Testis (tissue), 3 donors: ENCODE measurements around the gene RETREG3. TPM values are rescaled to one million over a fixed set of nuclear protein-coding genes. Genes with fewer than 3 reads are reported as not detected.

Experiments
- DNase-seq: peaks from one replicate; pipeline ENCODE4 v3.0.0-alpha.2; 2019
- H3K27ac ChIP-seq, 2 donors: fragments of 200-600 bp; sonication (generic); one replicate each; pipeline ENCODE4 v1.5.1; 2019
- H3K27me3 ChIP-seq: fragments of 200-600 bp; sonication (generic); one replicate; pipeline ENCODE4 v1.5.1; 2019
- H3K36me3 ChIP-seq: fragments of 200-600 bp; sonication (generic); one replicate; pipeline ENCODE4 v1.5.1; 2017; ENCODE audit warnings: low read depth; ENCODE audit errors: missing control alignments
- H3K4me1 ChIP-seq: fragments of 200-600 bp; sonication (generic); one replicate; pipeline ENCODE4 v1.5.1; 2019
- H3K4me3 ChIP-seq, 2 donors: fragments of 200-600 bp; sonication (generic); one replicate each; pipeline ENCODE4 v1.5.1; 2017 to 2019
- H3K9me3 ChIP-seq: fragments of 200-600 bp; sonication (generic); one replicate; pipeline ENCODE4 v1.5.1; 2017
- POLR2A ChIP-seq: fragments of 450-650 bp; IDR thresholded peaks from one replicate; pipeline ENCODE4 v1.6.1; 2017; ENCODE audit warnings: antibody characterized with exemption, mild to moderate bottlenecking, moderate library complexity
- WGBS, 2 donors: methylation state at CpG; one replicate each; pipeline ENCODE4 v1.1.5; 2018; 5-methylcytosine and 5-hydroxymethylcytosine counted together
- intact Hi-C: fragments of 100-400 bp; cut with DNase I; formaldehyde crosslinking; loops from one replicate; pipeline ENCODE4 v1.15.1; 2023; ENCODE audit warnings: low total_unique reads
- polyA plus RNA-seq: library from polyadenylated mRNA; stranded (reverse); fragments of 350-450 nt; fragmentation: Illumina TruSeq; extraction: RNeasy Lipid Tissue Mini Kit (QIAGEN cat#74804); gene quantifications from one replicate; pipeline ENCODE4 v1.2.3, GENCODE V29; 2014; ENCODE audit warnings: low read depth, low replicate concordance; ENCODE audit not compliant: insufficient read depth
- total RNA-seq, 2 donors: library from RNA; depleted of rRNA; stranded (reverse); fragments of >200 nt; gene quantifications; one replicate each; pipeline ENCODE4 v1.2.3, GENCODE V29; 2016
- TF ChIP-seq, protein P1 (sequence below), 3 experiments: fragments of 450-650 bp in 2 of 3; fragments of 200-600 bp in 1 of 3; sonication (generic) in 1 of 3; IDR thresholded peaks; one replicate each; pipeline ENCODE4 v1.5.1; 2016 to 2019; ENCODE audit warnings: antibody characterized with exemption in 3 of 3, mild to moderate bottlenecking in 2 of 3, moderate library complexity in 1 of 3

RETREG3 gene
- total and polyA plus RNA-seq, 3 donors from 2014 or later, result 62.3 to 154 (median 140) TPM

DNA sequence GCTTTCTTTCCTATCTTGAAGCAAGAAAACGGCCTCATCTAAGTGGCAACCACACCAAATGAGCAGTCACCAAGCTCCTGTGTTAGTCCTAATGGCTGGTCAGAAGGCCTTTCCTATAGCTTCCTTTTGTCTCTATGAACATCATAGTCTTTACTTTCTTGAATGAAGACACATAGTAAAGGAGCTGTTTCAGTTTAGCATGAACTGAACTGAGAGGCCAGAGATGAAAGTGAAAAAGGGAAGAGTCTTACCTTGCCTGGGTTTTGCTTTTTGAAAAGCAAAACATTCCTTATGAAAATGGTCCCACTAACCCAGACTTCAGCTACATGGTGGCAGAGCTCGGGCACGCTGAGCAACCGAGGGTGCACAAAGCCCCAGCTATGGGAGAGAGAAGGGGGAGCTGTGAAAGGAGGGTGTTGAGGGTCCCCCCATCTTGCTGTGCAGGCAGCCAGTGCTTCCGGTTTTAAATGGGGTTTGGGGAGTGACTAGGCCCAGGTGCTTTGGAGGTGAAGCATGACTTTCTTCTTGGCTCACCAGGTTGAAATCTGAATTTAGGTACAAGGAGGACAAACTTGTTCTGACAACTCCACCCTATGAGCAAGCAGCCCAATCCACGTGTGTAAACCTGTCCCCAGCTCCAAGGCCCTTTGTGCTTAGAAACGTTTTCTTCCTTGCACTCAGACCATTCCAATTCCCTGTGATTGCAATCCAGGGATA is 22.5 kb downstream of the RETREG3 start:
- no peaks in the 10 kb centered on the region for H3K36me3 ChIP-seq
- intact Hi-C loops, result no loop called here

DNA sequence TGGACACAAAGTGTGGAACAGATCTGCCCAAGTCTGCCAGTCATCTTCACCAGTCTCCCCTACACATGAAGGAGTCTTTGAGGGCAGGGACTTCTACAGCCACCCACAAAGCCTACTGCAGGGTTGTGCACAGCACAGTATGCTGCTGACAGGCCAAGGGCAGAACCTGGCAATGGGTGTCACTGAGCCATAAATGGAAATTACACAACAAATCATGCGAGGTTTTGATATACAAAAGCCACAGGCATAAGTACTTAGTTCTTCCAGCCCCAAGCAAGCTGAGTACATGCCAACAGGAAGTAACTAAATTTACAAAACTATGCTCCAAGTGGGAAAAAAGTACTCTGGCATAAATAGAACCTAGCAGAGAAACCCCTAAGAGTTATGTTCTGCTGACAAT is 23.8 kb downstream of the RETREG3 start:
- Histone ChIP-seq H3K4me1 (no peaks in the 10 kb centered on the region), H3K27ac (no peak overlapping the region), H3K9me3 (no peaks in the 10 kb centered on the region), H3K36me3 (no peaks in the 10 kb centered on the region), H3K27me3 (no peaks in the 10 kb centered on the region), H3K4me3 (no peak overlapping the region)
- TF ChIP-seq POLR2A, result no peak
- TF ChIP-seq, protein P1, sequence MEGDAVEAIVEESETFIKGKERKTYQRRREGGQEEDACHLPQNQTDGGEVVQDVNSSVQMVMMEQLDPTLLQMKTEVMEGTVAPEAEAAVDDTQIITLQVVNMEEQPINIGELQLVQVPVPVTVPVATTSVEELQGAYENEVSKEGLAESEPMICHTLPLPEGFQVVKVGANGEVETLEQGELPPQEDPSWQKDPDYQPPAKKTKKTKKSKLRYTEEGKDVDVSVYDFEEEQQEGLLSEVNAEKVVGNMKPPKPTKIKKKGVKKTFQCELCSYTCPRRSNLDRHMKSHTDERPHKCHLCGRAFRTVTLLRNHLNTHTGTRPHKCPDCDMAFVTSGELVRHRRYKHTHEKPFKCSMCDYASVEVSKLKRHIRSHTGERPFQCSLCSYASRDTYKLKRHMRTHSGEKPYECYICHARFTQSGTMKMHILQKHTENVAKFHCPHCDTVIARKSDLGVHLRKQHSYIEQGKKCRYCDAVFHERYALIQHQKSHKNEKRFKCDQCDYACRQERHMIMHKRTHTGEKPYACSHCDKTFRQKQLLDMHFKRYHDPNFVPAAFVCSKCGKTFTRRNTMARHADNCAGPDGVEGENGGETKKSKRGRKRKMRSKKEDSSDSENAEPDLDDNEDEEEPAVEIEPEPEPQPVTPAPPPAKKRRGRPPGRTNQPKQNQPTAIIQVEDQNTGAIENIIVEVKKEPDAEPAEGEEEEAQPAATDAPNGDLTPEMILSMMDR (IDR thresholded peaks at IDR 0.05), result no peak
- no peak for DNase-seq
- 61 to 79% methylated on average over 1 of the region's 1 CpG for WGBS, 2 donors
- intact Hi-C loops, result no loop called here

More for the DNA sequence above, 22.5 kb downstream of the RETREG3 start:
- 73 to 79% methylated on average over 7 of the region's 7 CpGs for WGBS, 2 donors
- Histone ChIP-seq H3K27me3 (no peaks in the 10 kb centered on the region), H3K4me1 (no peaks in the 10 kb centered on the region), H3K9me3 (no peaks in the 10 kb centered on the region), H3K27ac (no peak overlapping the region), H3K4me3 (no peak overlapping the region)
- DNase-seq, result no peak
- TF ChIP-seq, protein P1 (IDR thresholded peaks at IDR 0.05), result no peak
- TF ChIP-seq POLR2A, result no peak

DNA sequence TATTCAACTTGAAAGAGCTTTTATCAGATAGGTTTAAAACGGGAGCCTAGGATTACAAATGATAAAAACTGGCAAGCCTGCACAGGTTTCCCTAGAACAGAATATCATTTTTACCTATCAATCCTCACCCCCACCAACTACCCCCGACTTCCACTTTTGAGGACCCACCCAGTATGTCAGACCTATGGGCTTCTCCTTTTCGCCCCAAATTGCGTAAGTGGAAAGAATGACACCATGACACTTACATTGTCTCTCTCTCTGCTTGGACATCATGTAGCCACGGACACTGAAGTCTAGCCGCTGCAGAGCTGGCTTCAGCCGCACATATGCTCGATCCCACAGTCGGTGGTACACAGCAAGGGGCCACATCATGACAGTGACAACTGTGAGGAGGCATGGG is 24.3 kb downstream of the RETREG3 start:
- Histone ChIP-seq H3K27me3 (no peaks in the 10 kb centered on the region), H3K36me3 (no peaks in the 10 kb centered on the region), H3K27ac (no peak overlapping the region), H3K9me3 (no peaks in the 10 kb centered on the region), H3K4me3 (no peak overlapping the region), H3K4me1 (no peaks in the 10 kb centered on the region)
- TF ChIP-seq, protein P1 (IDR thresholded peaks at IDR 0.05), result no peak
- TF ChIP-seq POLR2A, result no peak
- no peak for DNase-seq
- intact Hi-C loops, result no loop called here
- WGBS, 2 donors, result 75 to 77% methylated on average over 9 of the region's 9 CpGs

DNA sequence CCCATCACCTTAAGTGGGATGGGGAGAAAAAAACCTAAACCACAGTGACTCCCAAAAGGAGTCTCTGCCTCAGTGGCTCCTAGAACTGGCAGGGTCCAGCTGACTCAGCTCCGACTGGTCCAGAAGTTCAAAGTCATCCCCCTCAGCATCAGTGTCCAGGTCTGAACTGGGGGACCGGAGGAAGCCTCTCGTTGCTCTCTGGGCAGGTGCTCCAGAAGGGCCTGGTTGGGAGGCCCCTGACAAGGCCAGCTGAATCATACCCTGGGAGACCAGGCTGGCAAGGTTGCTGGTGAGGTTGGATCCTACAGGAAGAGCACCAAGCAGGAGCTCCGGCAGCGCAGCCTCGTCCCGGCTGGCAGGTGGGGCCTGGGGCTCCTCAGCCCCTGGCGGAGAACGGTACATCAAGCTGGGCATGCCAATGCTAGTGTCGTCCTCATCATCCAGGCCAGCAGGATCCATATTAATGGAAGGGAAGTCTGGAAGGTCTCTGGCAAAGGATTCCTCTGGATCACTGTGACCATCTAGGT is 27.4 kb downstream of the RETREG3 start:
- intact Hi-C loops, result no loop called here

More for the DNA sequence above, 27.4 kb downstream of the RETREG3 start:
- no peaks in the 10 kb centered on the region for H3K9me3 ChIP-seq
- DNase-seq, result no peak
- H3K4me3 ChIP-seq, result no peak overlapping the region
- no peak for TF ChIP-seq POLR2A
- TF ChIP-seq, protein P1 (IDR thresholded peaks at IDR 0.05), result no peak
- H3K4me1 ChIP-seq, result peaks cover 12% of the 10 kb centered on the region
- no peak overlapping the region for H3K27ac ChIP-seq
- WGBS, 2 donors, result 80 to 87% methylated on average over 3 to 10 of the region's 10 CpGs
- H3K36me3 ChIP-seq, result no peaks in the 10 kb centered on the region
- no peaks in the 10 kb centered on the region for H3K27me3 ChIP-seq
